GM18526 (cell line): ENCODE measurements around the gene AGAP1.

Experiments
- POLR2A ChIP-seq: IDR thresholded peaks from 3 replicates; pipeline ENCODE4 v1.6.1; 2011; ENCODE audit not compliant: insufficient read length; ENCODE audit errors: extremely low read depth

AGAP1 gene

DNA sequence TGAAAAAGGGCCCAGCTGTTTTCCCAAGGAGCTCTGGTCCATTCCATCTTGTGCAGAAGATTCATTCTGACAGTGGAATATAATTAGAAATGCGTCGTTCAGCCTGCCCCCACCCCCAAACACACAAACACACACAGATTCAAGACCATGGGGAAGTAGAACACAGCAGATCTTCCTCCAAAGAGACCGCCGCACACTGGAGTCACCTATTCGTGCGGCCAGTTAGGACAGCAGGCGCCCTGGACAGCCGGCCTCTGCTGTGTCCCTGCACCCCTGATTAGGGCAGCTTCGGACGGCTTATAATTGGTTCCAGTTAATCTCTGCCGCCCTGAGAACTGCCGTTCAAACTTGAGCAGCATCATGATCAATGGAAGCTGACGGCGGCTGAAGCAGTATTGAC is 558.4 kb downstream of the AGAP1 start:
- TF ChIP-seq POLR2A = no peak

DNA sequence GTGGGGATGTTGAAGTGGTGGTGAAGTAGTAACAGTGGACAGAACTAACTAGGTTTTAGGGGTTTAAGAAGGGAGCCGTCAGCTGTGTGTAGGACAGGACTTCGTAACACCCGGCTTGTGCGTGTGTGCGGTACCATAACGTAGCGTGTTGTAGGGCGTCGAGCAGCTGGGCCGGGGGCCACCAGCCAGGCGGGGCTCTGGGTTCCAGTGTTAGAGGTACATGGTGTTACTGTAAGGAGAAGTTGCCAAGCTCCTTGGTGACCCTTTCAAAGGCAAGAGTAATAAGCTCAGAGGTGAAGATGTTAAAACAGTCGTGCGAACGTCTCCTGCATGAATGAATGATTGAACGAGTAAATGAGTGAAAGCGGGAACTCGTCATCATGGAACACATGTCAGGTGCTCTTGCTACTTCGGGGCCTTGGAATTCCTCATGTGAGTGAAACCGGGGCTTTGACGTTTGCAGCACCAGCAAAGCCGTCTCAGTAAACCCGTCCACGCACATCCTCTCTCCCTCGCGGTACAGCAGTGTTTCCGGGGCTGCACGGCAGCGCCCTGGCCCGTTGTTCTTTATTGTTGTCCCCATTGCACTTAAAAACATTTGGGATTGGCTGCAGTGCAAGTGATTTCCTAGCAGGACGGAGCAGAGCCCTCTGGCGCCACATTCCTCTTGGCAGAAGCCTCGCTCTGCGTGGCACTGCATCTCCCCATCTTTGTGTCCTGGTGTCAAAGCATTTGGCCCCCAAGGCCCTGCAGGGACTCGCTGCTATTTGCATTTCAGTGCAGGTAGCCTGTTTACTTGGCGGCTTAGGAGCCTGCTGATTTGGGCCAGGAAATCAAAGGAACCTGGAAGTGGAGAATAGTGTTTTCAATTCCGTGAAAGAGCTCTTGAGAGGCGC is 559.3 kb downstream of the AGAP1 start:
- no peak for TF ChIP-seq POLR2A

DNA sequence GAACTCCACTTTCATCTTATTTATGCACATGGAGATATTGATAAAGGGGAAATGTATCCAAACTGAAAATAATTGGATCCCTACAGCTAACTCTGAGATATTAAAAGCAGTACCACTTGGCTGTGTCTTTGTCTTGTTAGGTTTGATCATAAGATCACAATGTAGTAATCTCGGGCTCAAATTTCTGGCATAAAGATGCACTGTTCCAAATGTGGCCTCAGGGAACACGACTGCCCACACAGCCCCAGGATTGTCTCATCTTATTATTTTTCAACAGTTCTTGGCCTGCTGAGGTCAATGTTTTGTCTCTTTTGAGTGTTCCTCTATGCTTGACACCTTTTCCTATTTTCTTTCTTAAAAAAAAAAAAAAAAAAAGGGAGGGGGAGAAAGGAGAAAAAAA is 560.3 kb downstream of the AGAP1 start:
- no peak for TF ChIP-seq POLR2A

DNA sequence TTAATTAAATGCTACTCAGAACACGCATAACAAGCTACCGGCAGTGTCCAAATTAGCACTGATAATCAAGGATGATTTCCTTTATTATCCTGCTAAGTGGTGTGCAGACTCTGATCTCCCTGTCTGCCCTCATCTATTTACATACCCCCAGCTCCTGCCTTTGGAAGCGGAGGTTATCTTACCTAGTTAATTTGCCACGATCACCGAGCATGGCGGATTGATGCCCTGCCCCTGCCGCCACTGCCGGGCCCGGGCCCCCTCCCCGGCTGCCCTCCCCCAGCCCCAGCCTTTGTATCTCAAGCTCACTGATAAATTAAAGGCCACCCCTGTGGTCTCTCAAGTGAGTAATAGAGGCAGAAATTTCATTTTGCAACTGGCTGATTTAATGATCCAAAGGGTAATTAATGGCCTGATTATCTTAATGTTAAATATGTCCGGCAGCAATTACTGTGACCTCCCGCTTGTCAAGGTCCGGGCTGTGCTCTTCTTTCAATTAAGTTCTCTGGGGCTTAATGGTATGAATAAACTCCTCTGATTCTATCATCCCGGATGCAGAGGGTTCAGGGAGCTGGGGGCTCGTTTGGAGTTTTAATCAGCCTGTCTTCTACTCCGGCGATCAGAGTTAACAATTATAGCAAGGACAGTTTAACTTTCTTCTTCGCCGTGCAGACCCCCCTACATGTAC is 560.9 kb downstream of the AGAP1 start:
- no peak for TF ChIP-seq POLR2A

DNA sequence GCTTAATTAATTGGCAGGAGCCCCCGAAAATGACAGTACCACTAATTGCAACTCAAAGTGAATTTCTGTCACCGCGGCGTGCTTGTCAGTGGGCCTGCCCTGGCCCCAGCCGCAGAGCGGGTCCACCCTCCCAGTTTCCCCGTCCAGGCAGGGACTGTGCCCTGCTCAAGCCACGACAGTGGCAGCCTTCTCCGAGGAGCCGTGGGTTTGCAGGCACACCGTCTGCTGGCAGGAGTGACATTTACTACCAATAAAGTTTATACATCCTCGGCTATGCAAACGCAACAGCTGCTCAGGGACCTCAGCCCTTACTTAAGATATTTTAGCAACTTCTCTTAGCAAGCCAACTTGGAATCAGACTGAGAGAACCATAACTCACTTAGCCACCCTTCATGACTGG is 561.6 kb downstream of the AGAP1 start:
- TF ChIP-seq POLR2A = no peak

DNA sequence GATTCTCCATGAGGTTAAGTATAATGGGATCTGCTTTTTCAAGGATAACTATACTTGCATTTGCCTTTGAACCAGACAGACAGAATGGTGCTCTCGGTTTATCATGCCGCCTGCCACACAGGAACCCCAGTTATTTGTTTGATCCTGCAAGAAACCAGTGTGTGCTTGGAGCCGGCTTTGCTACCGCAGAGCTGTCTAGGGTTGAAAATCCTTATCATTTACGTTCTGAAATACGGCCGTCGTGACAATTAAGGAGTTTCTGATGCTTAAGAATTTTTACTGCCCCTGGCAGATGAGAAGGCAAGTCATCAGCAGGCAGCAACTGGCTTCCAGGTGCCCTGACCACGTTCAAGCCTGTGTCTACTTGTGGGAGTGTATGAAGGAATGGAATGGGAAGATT is 562.3 kb downstream of the AGAP1 start:
- TF ChIP-seq POLR2A = no peak

DNA sequence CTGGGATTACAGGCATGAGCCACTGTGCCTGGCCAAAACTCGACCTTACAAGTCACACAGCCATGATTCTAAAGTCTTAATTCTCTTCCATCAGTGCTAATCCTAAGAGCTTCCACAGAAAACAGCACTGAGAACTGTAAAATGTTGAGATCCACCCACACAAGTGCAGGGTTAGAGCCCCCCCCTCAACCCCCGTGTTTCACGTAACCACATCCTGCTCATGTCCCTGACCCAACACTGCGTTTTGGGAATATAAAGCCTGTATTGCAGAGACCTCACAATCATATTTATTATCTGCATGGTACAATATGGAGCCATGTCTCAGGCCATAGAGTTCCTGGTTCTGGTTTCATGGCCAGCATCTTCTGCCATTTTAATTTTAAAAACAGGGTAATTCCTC is 563.5 kb downstream of the AGAP1 start:
- no peak for TF ChIP-seq POLR2A

DNA sequence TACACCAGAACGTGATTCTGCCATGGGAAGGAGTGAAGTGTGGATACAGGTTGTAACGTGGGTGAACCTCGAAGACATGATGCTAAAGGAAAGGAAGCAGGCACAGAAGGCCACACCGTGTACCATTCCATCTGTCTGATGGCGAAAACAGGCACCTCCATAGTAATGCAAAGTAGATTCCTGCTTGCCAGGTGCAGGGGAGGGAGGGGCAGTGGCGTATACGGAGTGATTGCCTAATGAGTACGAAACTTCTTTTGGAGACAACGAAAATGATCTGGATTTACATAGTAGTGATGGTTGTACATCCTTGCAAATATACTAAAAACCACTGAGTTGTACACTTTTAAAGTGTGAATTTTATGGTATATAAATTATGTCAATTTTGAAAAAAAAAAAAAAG is 567.7 kb downstream of the AGAP1 start:
- no peak for TF ChIP-seq POLR2A

DNA sequence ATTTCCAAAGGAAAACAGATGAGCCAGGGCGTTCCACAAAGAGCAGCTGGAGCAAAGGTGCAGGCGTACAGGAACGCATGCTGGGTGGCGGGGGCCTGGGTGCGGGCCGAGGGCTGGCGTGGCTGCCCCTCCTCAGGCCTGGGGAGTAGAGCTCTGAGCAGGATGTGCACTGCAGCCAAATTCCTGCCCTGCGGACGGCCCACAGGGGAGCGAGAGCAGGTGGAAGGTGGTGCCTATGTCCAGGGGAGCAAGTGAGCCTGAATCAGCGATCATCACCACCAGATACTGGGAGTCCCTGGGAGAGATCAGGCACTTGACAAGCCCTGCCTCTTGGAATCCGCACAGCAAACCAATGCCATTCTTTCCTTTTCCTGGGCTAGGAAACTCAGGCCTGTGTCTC is 568.1 kb downstream of the AGAP1 start:
- TF ChIP-seq POLR2A = no peak

DNA sequence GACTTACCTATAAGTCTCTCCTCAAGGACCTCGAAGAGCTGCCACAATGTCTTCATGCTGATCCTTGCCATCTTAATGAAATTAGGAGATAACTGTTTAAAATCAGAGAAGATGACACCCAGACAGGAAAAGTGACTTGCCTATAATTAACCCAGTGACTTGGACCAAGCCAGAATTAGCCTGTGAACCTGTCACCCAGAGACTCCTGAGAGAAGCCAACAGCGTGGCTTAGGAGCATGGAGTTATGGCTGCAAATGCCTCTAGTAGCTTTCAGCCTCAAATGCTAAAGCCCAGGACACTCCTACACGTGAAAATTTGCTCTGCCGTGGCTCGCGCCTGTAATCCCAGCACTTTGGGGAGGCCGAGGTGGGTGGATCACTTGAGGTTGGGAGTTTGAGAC is 570.2 kb downstream of the AGAP1 start:
- TF ChIP-seq POLR2A = no peak

DNA sequence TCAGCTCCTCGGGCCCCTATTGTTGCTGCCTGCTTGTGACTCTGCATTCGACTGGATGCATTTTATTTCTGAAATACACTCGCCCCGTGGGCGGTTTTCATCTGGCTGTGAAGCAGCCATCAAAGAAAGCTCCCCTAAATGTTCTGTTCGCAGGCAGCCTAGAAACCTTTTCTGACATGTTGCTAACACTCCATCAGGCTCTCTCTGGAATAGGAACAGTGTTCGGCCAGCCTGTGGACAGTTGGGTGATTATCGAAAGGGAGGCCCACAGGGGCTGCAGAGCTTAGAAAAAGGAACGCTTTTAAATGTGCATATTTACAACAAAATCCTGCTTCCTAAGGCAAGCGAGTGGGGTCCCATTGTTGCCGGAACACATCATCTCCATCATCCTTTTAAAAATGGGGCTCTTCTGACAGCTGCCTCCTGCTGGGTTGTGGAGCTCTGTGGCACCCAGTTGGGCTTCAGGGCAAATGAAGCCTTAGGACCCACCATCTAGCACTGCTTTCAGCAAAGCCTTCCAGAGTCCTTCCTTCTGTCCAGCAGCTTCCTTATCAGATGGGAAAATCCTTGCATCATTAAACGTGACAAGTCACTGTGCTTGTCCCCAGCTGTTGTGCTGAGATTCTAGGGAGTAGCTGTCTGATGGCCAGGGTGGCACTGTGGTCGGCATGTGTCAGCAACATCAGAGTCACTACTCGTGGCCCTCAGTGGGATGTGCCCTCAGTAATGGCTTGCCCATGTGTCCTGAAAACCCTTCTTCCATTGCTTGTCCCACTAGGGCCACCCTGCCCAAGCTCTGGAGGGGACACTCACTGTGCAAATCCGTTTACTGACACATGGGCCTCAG is 571.7 kb downstream of the AGAP1 start:
- TF ChIP-seq POLR2A = no peak

DNA sequence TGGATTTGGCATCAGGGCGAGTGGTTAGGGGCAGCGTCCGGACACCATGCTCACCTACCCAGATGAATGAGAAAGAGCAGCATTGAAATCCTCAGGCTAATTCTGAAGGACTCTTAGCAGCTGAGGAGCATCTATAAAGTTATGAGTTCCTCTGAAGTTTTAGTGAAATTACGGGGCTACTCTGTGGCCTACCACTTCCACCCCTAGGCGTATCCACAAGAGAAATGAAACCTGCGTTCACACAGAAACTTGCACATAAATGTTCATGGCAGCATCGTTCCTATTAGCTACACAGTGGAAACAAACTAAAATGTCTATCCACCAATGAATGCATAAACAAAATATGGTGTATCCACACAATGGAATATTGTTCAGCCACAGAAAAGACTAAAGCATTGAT is 576.4 kb downstream of the AGAP1 start:
- no peak for TF ChIP-seq POLR2A

DNA sequence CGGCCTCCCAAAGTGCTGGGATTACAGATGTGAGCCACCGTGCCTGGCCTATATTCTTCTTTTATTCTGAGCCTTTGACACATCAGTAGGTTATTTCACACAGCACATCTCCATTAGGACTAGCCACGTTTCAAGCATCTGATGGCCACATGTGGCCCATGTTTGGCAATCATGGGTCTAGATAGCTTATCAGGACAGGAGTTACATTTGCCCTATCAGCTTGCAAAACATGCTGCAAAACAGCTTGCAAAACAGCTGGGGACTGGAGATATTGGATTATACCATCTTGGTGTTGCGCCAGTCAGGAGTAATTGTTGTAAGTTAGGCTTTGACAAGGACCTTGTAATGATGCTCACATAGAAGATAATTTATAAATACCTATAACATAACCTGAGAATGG is 579.4 kb downstream of the AGAP1 start:
- no peak for TF ChIP-seq POLR2A

DNA sequence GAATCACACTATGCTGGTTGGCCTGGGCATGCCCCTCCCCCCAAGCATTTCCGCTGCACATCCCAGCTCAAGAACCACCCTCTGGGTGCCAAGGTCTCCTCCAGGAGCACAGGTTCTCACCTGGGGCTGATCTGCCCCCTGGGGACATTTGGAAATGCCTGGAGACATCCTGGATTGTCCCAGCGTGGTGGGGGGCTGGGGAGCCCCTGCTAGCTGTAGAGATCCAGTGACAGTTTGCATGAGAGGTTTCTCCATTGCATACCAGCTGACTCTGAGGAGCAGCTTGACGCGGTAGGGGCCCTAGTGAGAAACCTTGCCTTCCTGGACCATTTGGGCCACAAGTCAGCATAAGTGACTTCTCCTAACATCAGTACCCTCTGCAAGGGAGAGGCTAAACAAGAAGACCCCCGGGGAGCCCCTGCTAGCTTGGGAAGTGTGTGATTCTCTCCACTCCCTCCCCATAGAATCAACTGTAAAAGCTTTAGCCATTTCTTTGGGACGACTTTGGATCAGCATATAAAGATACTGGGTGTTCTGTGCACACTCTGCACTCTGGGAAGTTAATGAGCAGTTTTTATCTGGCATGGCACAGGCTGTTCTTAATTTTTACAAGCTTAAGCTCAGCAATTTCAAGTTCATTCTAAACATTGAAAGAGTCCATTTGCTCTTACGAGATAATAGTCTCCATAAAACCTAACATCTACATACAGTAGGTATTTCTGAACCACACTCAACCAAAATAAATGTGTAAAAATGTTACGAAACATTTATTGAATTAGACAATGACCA is 580.2 kb downstream of the AGAP1 start:
- TF ChIP-seq POLR2A = no peak

DNA sequence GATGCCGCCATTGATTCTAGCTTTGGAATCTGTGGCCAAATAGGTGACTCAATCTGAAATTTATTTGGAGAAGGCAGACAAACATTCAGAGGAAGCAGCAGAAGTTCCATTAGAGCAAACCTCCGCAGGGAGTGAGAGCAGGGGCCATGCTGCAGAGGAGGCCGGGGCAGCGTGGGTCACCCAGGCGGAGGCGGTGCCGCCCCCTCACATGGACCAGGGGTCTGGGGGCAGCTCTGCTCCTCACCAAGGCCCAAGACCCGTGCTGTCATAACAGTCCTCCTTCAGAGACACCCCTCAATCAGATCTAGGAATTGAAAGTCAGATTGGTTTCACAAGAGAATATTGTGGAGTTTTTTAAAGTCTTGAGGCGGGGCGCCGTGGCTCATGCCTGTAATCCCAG is 582.0 kb downstream of the AGAP1 start:
- no peak for TF ChIP-seq POLR2A
